GM03348 (cell line): Measurements from ENCODE around the gene COL4A2.

Experiments used
- DNase-seq: peaks from one replicate; pipeline ENCODE4 v3.0.0; 2012; ENCODE audit warnings: low spot score

COL4A2 gene

GRCh38 chr13:110557610-110558305 lies 250.7 kb downstream of the COL4A2 start:
- DNase-seq, result no peak

DNA sequence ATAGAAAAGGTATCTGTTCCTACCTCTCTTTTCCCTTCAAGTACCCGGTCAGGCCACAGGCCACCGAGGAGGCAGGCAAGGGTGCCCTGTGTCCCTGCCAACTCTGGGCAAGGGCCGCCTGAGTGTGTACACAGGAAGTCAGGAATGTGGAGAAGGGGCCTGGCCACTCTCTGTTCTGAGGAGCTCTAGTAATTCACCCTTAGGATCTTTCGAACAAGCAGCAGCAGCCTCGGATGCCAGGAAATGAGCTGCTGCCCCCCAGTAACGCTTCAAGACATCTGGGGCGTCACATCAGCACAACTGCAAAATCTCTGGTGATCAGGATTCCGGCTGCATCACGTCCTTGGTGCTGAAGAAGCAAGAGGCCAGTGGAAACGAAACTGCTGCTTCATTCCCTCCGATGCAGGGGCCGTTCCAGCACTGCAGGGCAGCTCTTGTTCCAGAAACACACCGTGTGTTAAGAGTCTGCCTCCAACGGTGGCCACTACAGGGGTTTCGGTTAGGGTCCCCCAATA lies 252.4 kb downstream of the COL4A2 start:
- no peak for DNase-seq

DNA sequence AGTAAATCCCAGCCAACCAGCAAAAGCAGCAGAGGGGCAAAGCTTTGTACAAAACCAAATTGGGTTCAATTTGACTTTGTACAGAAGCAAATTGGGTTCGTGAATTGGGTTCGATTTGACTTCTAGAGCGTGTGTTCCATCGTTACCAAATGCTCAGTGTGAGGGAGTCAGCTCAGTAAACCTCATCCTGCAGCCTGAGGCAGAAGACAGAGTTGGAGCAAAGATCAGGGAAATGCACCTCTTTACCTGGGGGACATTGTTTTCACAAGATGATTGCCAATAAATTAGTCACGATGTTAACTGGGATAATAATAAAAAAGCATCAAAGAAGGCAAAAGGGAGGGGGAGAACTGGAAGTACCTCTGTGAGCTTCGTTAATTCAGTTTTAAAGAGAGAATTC lies 252.9 kb downstream of the COL4A2 start:
- no peak for DNase-seq

DNA sequence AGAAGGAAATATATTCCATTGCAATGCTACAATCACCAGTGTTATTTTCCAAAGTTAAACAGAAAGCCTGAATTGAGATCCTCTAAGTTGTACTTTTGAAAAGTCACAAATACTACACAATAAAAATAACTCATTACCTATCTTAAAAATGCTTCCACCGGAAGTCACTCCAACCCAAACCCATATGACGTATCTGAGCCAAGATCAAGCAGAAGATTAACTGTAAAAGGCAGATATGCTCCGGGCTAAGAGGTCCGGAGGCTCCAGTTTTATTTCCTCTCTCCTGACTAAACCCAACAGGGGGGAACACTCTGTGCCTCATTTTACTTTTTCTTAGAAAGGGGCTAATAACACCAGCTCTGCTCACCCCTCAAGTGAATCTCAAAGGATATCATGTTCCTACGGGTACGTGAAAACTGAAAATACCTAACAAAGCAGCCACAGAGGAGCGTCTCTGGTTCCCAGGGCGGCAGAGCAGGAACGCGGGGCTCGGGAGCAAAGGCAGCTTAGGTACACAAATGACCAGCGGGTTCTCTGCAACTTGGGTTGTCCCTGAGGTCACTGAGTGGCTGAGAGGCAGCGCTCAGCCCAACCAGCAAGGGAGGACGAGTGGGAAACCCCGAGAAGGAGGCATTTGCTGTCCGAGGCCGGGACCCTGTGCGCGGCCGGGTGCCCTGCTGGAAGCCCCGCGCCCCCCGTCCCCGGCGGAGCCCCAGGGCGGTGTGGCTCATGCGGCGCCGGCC lies 253.7 kb downstream of the COL4A2 start:
- DNase-seq, result peak; percentile 41

DNA sequence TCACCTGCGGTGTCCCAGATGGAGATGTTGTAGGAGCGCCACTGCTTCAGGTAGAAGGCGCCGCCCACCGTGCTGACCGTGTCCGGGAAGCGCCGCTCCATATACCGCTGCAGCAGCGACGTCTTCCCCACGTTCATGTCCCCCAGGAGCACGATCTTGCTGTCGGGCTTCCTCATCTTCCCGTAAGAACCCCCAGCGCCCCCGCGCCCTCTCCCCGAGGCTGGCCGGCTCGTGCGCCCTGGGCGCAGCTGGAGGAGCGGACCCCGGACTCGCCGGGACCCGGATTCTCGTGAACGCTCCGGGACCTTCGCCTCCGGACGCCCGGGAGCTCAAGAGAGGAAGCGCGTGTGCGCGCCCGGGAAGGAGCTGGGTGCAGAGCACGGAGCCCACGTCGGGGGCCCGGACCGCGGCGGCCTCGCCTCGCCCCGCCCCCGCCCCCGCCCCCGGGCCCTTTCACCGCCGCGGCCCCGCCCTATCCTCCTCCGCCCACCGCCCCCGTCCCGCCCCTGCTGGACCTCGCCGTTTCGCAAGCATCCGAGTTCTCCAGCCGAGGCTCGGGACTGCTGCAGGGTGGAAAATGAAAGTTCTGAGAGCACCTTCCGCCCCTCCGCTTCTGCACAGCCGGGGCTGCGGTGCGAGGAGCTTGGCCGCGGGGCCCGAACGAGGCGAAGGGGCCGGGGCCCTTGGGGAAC lies 254.4 kb downstream of the COL4A2 start, which contains the start of gene RAB20:
Gene RAB20, minus strand, starts transcription at position 379 of the 692 bp plus-strand sequence. Its CDS starts 203 bp downstream, at position 176.
- DNase-seq, result peak; percentile 96

GRCh38 chr13:110562036-110562597 lies 255.0 kb downstream of the COL4A2 start:
- DNase-seq, result no peak
